H1 (cell line): Measurements from ENCODE around the gene ADCY3. TPM values are rescaled to one million over a fixed set of nuclear protein-coding genes. Genes with fewer than 3 reads are reported as not detected.

Experiments used
- CTCF ChIA-PET: fragments of 300-600 bp; sonication (Branson Sonifier 250); formaldehyde crosslinking; loops from one replicate; lab custom pipeline; 2021; ENCODE audit not compliant: partially characterized antibody; lab: Charles Lee
- POLR2A ChIA-PET: fragments of 300-600 bp; sonication (Branson Sonifier 250); formaldehyde crosslinking; loops from one replicate; lab custom pipeline; 2021; ENCODE audit warnings: inconsistent platforms; ENCODE audit not compliant: partially characterized antibody; lab: Charles Lee
- DNase-seq, 2 experiments: peaks; one replicate each; pipeline versions ENCODE4 v3.0.0 to v3.0.0-alpha.2; 2010 to 2022; ENCODE audit warnings: low spot score in 2 of 2, low read depth in 1 of 2, mixed read lengths in 1 of 2
- FAIRE-seq: peaks from 2 replicates; lab custom pipeline; 2011; peaks lifted over from hg19 to GRCh38; lab: Jason Lieb, UNC
- H2AFZ ChIP-seq: 2 replicates; pipeline ENCODE4 v1.8.1; 2012; ENCODE audit warnings: low read length, inconsistent platforms
- H2AK5ac ChIP-seq: 2 replicates; pipeline ENCODE4 v1.6.1; 2013; ENCODE audit warnings: low read depth, low read length
- H2BK120ac ChIP-seq: replicated peaks from 2 replicates; pipeline ENCODE3; 2013; ENCODE audit warnings: low read depth, low read length, inconsistent platforms
- H2BK12ac ChIP-seq: 2 replicates; pipeline ENCODE4 v1.6.1; 2013; ENCODE audit warnings: low read depth, low read length
- H2BK15ac ChIP-seq: 2 replicates; pipeline ENCODE4 v1.6.1; 2013; ENCODE audit warnings: low read length
- H2BK20ac ChIP-seq: 2 replicates; pipeline ENCODE4 v1.6.1; 2013; ENCODE audit warnings: low read length
- H2BK5ac ChIP-seq: 2 replicates; pipeline ENCODE4 v1.6.1; 2013; ENCODE audit warnings: low read depth, low read length
- H3K14ac ChIP-seq: 2 replicates; pipeline ENCODE4 v1.6.1; 2013; ENCODE audit warnings: inconsistent platforms; ENCODE audit not compliant: insufficient read length
- H3K18ac ChIP-seq: 2 replicates; pipeline ENCODE4 v1.6.1; 2013; ENCODE audit warnings: low read length; ENCODE audit errors: extremely low read depth
- H3K23ac ChIP-seq: 2 replicates; pipeline ENCODE4 v1.6.1; 2013; ENCODE audit warnings: inconsistent platforms; ENCODE audit not compliant: insufficient read length
- H3K23me2 ChIP-seq: 2 replicates; pipeline ENCODE4 v1.6.1; 2013; ENCODE audit warnings: low read depth, low read length
- H3K27ac ChIP-seq: 2 replicates; pipeline ENCODE4 v1.6.1; 2011; ENCODE audit warnings: low read depth, low read length, inconsistent platforms
- H3K27me3 ChIP-seq, 4 experiments: replicated peaks in 1 of 4; 1 replicate in 1 of 4; 2 replicates in 3 of 4; pipeline versions ENCODE4 v1.6.1 to v1.8.1; 2011 to 2013; ENCODE audit warnings: low read length in 3 of 4, mild to moderate bottlenecking in 3 of 4, inconsistent platforms in 2 of 4, mixed read lengths in 2 of 4, moderate library complexity in 1 of 4; ENCODE audit not compliant: control insufficient read depth in 3 of 4, insufficient read depth in 3 of 4; ENCODE audit errors: extremely low read depth in 1 of 4
- H3K36me3 ChIP-seq, 4 experiments: 2 replicates each; pipeline versions ENCODE4 v1.6.1 to v1.8.1; 2011 to 2013; ENCODE audit warnings: mild to moderate bottlenecking in 4 of 4, low read length in 3 of 4, moderate library complexity in 2 of 4, control low read depth in 1 of 4, inconsistent platforms in 1 of 4; ENCODE audit not compliant: insufficient read depth in 4 of 4, control insufficient read depth in 2 of 4
- H3K4ac ChIP-seq: replicated peaks from 2 replicates; pipeline ENCODE3; 2013; ENCODE audit warnings: low read length, low read depth, mixed read lengths, inconsistent platforms; ENCODE audit not compliant: insufficient read length
- H3K4me1 ChIP-seq, 4 experiments: replicated peaks in 1 of 4; 1 replicate in 1 of 4; 2 replicates in 3 of 4; pipeline versions ENCODE4 v1.6.1 to v1.8.1; 2011 to 2013; ENCODE audit warnings: low read length in 3 of 4, inconsistent platforms in 2 of 4, mixed read lengths in 1 of 4; ENCODE audit not compliant: insufficient read depth in 4 of 4, control insufficient read depth in 3 of 4
- H3K4me2 ChIP-seq, 2 experiments: 2 replicates each; pipeline versions ENCODE4 v1.6.1 to v1.8.1; 2011 to 2013; ENCODE audit warnings: low read depth in 2 of 2, low read length in 2 of 2, control low read depth in 1 of 2, inconsistent platforms in 1 of 2, mild to moderate bottlenecking in 1 of 2; ENCODE audit not compliant: insufficient read depth in 1 of 2
- H3K4me3 ChIP-seq, 4 experiments: fragments of 200-600, 300-600 bp in 1 of 4; sonication (generic), shearing (Covaris generic), sonication (Bioruptor Twin) in 1 of 4; 2 replicates each; pipeline versions ENCODE4 v1.5.1 to v1.8.1; 2011 to 2016; ENCODE audit warnings: low read length in 4 of 4, low read depth in 3 of 4, control low read depth in 2 of 4, inconsistent platforms in 2 of 4, mild to moderate bottlenecking in 2 of 4, mixed read lengths in 1 of 4, moderate library complexity in 1 of 4; ENCODE audit not compliant: insufficient read depth in 2 of 4; ENCODE audit errors: extremely low read depth in 1 of 4
- H3K56ac ChIP-seq: replicated peaks from 2 replicates; pipeline ENCODE3; 2013; ENCODE audit warnings: low read depth, mild to moderate bottlenecking, mixed read lengths, low read length, inconsistent platforms; ENCODE audit not compliant: insufficient read length
- H3K79me1 ChIP-seq: 2 replicates; pipeline ENCODE4 v1.6.1; 2013; ENCODE audit warnings: low read depth, low read length, control low read depth
- H3K79me2 ChIP-seq, 2 experiments: 2 replicates each; pipeline versions ENCODE4 v1.6.1 to v1.8.1; 2012 to 2013; ENCODE audit warnings: low read length in 2 of 2, mild to moderate bottlenecking in 2 of 2, inconsistent platforms in 1 of 2; ENCODE audit not compliant: insufficient read depth in 2 of 2, control insufficient read depth in 1 of 2
- H3K9ac ChIP-seq, 4 experiments: replicated peaks in 1 of 4; 1 replicate in 1 of 4; 2 replicates in 3 of 4; pipeline versions ENCODE4 v1.6.1 to v1.8.1; 2011 to 2013; ENCODE audit warnings: low read depth in 3 of 4, low read length in 3 of 4, control low read depth in 2 of 4, mild to moderate bottlenecking in 2 of 4, moderate library complexity in 2 of 4, inconsistent platforms in 1 of 4; ENCODE audit errors: extremely low read depth in 1 of 4
- H3K9me3 ChIP-seq, 2 experiments: 2 replicates each; pipeline versions ENCODE4 v1.6.1 to v1.8.1; 2012 to 2013; ENCODE audit warnings: mild to moderate bottlenecking in 2 of 2, moderate library complexity in 2 of 2, control low read depth in 1 of 2, inconsistent platforms in 1 of 2, low read depth in 1 of 2, low read length in 1 of 2, mixed read lengths in 1 of 2; ENCODE audit not compliant: insufficient read depth in 2 of 2
- H4K20me1 ChIP-seq, 2 experiments: replicated peaks in 1 of 2; 2 replicates each; pipeline versions ENCODE3 to v1.8.1; 2011 to 2013; ENCODE audit warnings: inconsistent platforms in 2 of 2, low read length in 2 of 2, mild to moderate bottlenecking in 1 of 2; ENCODE audit not compliant: insufficient read depth in 2 of 2, control insufficient read depth in 1 of 2
- H4K5ac ChIP-seq: 2 replicates; pipeline ENCODE4 v1.6.1; 2013; ENCODE audit warnings: low read length, low read depth, mixed read lengths, inconsistent platforms; ENCODE audit not compliant: insufficient read length
- H4K8ac ChIP-seq: 2 replicates; pipeline ENCODE4 v1.8.0; 2013; ENCODE audit warnings: mild to moderate bottlenecking, moderate library complexity, low read length, inconsistent platforms; ENCODE audit not compliant: insufficient read depth; ENCODE audit errors: extremely low read depth
- H4K91ac ChIP-seq: replicated peaks from 2 replicates; pipeline ENCODE3; 2013; ENCODE audit warnings: low read length, mixed read lengths, inconsistent platforms; ENCODE audit not compliant: insufficient read length
- CTCF ChIP-seq, 3 experiments: IDR thresholded peaks; 1 replicate in 2 of 3; 2 replicates in 1 of 3; pipeline versions ENCODE4 v1.5.1 to v1.6.1; 2011; ENCODE audit warnings: low read length in 3 of 3, mild to moderate bottlenecking in 3 of 3, inconsistent platforms in 2 of 3, low read depth in 1 of 3, moderate library complexity in 1 of 3; ENCODE audit not compliant: insufficient read depth in 1 of 3; ENCODE audit errors: control extremely low read depth in 1 of 3
- EGR1 ChIP-seq: IDR thresholded peaks from 2 replicates; pipeline ENCODE4 v1.6.1; 2011; ENCODE audit warnings: low read depth, low read length, borderline replicate concordance
- KDM4A ChIP-seq: IDR thresholded peaks from one replicate; pipeline ENCODE4 v1.7.1; 2012; ENCODE audit warnings: low read depth, mild to moderate bottlenecking, moderate library complexity, low read length, inconsistent platforms; ENCODE audit not compliant: severe bottlenecking
- NANOG ChIP-seq: IDR thresholded peaks from 2 replicates; pipeline ENCODE4 v1.6.1; 2011; ENCODE audit warnings: low read length, low read depth, mild to moderate bottlenecking, inconsistent platforms; ENCODE audit not compliant: insufficient read depth, poor library complexity, severe bottlenecking
- SUZ12 ChIP-seq: fragments of 200-600 bp; sonication (generic); IDR thresholded peaks from 2 replicates; pipeline ENCODE4 v1.6.1; 2012; ENCODE audit warnings: mild to moderate bottlenecking, inconsistent platforms, low read length, moderate library complexity, mixed read lengths
- TAF7 ChIP-seq: optimal IDR thresholded peaks from 2 replicates; pipeline ENCODE3; 2011; ENCODE audit warnings: low read depth, mild to moderate bottlenecking, inconsistent platforms, low read length, moderate library complexity, borderline replicate concordance
- TEAD4 ChIP-seq: IDR thresholded peaks from 2 replicates; pipeline ENCODE4 v1.6.1; 2012; ENCODE audit warnings: low read depth, low read length, inconsistent platforms, mixed read lengths
- USF2 ChIP-seq: IDR thresholded peaks from 2 replicates; pipeline ENCODE4 v1.6.1; 2011; ENCODE audit warnings: low read length, improper control_type of control experiment
- WGBS, 2 experiments: shearing (Covaris generic) in 1 of 2; methylation state at CpG; one replicate each; pipeline versions ENCODE4 v1.1.6 to v1.1.7; 2013 to 2015; ENCODE audit warnings: low lambda C conversion rate in 2 of 2, mixed read lengths in 2 of 2, inconsistent platforms in 1 of 2, low coverage in 1 of 2, missing lambda C conversion rate in 1 of 2; ENCODE audit not compliant: insufficient replicate concordance in 2 of 2, insufficient coverage in 1 of 2, insufficient read length in 1 of 2; ENCODE audit errors: extremely low coverage in 1 of 2, missing lambda C conversion rate in 1 of 2; 5-methylcytosine and 5-hydroxymethylcytosine counted together
- polyA plus RNA-seq, 7 experiments: library from polyadenylated mRNA; depleted of rRNA in 3 of 7; stranded (reverse) in 5 of 7; unstranded in 2 of 7; fragments of >200 nt in 5 of 7; fragments of 200-250 nt in 2 of 7; gene quantifications; 1 replicate in 5 of 7; 2 replicates in 1 of 7; 4 replicates in 1 of 7; pipeline versions ENCODE4 v1.2.1 to v1.2.3, GENCODE V29; 2011 to 2013; ENCODE audit warnings: missing spikeins in 2 of 7, mixed read lengths in 2 of 7
- total RNA-seq: library from RNA; stranded (reverse); fragmentation: NEBNext Ultra II Directional; extraction: Animal tissue kit (Norgen Biotek cat#: 25700); gene quantifications from 2 replicates; pipeline ENCODE4 v1.2.1, GENCODE V29; 2021

ADCY3 gene
- total and polyA plus RNA-seq, 2 of the 8 experiments (the other 6 are each of a cell fraction or from before 2014, with no cell fraction given), result 45.1 to 52.9 TPM

GRCh38 chr2:24863641-24864040 lies 56.4 kb downstream of the ADCY3 start:
- CTCF ChIA-PET, result interaction anchor here (0.7 to 1.3 kb wide), 3 partner anchors 20 to 36 kb away, joined by 3 to 4 read pairs (median 3); no protein-coding TSS in a partner anchor
- Histone ChIP-seq H2BK5ac (no peak overlapping the region), H3K9ac (no peak overlapping the region), H2BK15ac (no peak overlapping the region), H4K5ac (no peak overlapping the region), H4K91ac (no peak overlapping the region), H3K9me3 (no peaks in the 10 kb centered on the region), H3K23ac (no peak overlapping the region), H2BK20ac (no peak overlapping the region), H4K20me1 (no peaks in the 10 kb centered on the region), H4K8ac (no peak overlapping the region), H3K4me2 (no peak overlapping the region), H3K79me2 (no peaks in the 10 kb centered on the region), H2BK120ac (no peak overlapping the region), H3K56ac (no peak overlapping the region), H2AK5ac (no peak overlapping the region), H3K27me3 (no peaks in the 10 kb centered on the region), H3K4me3 (no peak overlapping the region), H3K36me3 (no peaks in the 10 kb centered on the region), H3K14ac (no peak overlapping the region), H3K18ac (no peak overlapping the region), H3K4me1 (no peaks in the 10 kb centered on the region), H3K4ac (no peak overlapping the region), H2BK12ac (no peak overlapping the region), H3K27ac (no peak overlapping the region), H3K79me1 (peaks cover 2% of the 10 kb centered on the region; the same call in 1 of the 2 replicates), H2AFZ (no peak overlapping the region), H3K23me2 (no peaks in the 10 kb centered on the region; the same call in 1 of the 2 replicates)
- FAIRE-seq, result no peak
- WGBS, 2 experiments, result 91% methylated on average over 3 of the region's 3 CpGs; no CpG with 5 or more reads in 1 of the 2 experiments
- DNase-seq, result no peak
- POLR2A ChIA-PET, result no interaction called here
- no peak for TF ChIP-seq TAF7
- no peak for TF ChIP-seq EGR1
- TF ChIP-seq CTCF (IDR thresholded peaks at IDR 0.05; ENCODE audit: control extremely low read depth in 1 of 3, insufficient read depth in 1 of 3, low read depth in 1 of 3, low read length in 3 of 3), result no peak
- TF ChIP-seq SUZ12, result no peak
- TF ChIP-seq TEAD4, result no peak
- TF ChIP-seq KDM4A, result no peak
- TF ChIP-seq NANOG, result no peak
- no peak for TF ChIP-seq USF2
